ENCODE data around the gene SMIM24.

Gene SMIM24

DNA sequence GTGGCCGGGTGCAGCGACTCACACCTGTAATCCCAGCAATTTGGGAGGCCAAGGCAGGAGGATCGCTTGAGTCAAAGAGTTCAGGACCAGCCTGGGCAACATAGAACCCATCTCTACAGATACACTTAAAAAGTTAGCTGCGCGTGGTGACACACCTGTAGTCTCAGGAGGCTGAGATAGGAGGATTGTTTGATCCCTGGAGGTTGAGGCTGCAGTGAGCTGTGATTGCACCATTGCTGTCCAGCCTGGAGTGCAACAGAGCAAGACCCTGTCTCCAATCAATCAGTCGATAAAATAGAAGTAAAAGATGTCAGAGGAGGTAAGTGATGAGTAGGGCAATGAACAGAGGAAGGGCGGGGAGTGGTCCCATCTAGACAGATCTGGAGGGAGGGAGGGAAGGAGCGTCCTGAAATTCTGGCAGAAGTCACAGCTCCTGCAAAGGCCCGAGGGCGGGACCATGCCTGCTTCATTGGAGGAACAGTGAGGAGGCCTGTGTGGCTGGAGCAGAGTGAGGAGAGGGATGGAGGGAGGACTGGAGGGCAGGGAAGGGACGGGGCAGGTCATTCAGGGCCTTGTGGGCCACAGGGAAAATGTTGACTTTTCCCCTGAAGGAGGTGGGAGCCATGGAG is 9.7 kb downstream of the SMIM24 start:
- DNase-seq, result no peak

GRCh38 chr19:3469638-3470499 is 10.5 kb downstream of the SMIM24 start:
- DNase-seq, result no peak

GRCh38 chr19:3468211-3468610 is 12.1 kb downstream of the SMIM24 start:
- no peak for DNase-seq

- no peak for DNase-seq
These were observed 12.7 kb downstream of the SMIM24 start for GRCh38 chr19:3467437-3468198.

DNA sequence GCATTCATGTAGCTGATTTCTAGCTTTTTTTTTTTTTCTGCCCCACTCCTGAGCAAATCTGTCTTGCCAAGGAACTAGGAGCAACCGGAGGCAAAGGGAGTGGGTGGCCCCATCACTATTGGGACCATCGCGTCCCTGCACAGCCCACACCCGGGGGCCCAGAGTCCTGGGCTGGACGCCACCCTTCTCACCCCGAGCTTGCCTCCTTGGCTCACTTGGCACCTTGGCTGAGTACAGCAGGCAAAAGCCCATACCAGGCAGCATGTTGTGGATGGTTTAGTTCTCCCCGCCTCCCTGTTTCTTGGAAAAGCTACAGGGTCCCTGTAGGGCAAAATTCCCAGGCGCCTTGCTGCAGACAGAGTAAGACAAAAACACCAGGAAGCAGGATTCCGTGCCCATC is 13.7 kb downstream of the SMIM24 start:
- DNase-seq, result no peak

- DNase-seq, result no peak
These were observed 14.8 kb downstream of the SMIM24 start for GRCh38 chr19:3465552-3465951.

- no peak for DNase-seq
These were observed 15.6 kb downstream of the SMIM24 start for GRCh38 chr19:3464587-3465235.

GRCh38 chr19:3463714-3464586 is 16.4 kb downstream of the SMIM24 start:
- DNase-seq, result no peak

GRCh38 chr19:3462991-3463713 is 17.2 kb downstream of the SMIM24 start:
- DNase-seq, result no peak

DNA sequence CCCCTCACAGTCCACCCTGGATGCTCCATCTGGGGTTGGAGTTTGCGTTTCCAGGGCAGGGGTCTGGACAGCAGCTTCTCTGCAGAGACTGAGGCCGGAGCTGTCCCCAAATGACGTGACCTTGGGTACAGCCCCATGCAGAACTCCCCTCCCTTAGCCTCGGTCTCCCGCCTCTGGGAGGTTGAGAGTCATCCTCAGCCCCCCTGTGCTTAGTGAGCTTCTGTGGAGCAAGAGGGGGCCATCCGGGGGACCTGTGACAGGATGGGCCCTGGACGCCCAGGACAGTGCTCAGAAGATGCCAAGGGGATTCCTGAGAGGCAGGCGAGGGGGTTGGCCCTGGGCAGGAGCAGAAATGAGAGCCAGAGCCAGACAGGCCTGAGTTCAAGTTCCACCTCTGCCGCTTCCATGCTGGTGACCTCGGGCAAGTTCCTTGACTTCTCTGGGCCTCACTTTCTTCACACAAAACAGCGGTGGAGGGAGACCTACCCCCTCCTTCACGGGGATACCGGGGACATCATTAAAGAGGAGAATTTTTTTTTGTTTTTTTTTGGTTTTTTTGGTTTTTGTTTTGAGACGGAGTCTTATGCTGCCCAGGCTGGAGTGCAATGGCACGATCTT is 20.3 kb downstream of the SMIM24 start:
- DNase-seq, result no peak

- no peak for DNase-seq
These were observed 21.0 kb downstream of the SMIM24 start for GRCh38 chr19:3459089-3459881.

GRCh38 chr19:3458229-3459088 is 21.9 kb downstream of the SMIM24 start:
- DNase-seq, result no peak

GRCh38 chr19:3457528-3458228 is 22.6 kb downstream of the SMIM24 start:
- DNase-seq, result no peak

DNA sequence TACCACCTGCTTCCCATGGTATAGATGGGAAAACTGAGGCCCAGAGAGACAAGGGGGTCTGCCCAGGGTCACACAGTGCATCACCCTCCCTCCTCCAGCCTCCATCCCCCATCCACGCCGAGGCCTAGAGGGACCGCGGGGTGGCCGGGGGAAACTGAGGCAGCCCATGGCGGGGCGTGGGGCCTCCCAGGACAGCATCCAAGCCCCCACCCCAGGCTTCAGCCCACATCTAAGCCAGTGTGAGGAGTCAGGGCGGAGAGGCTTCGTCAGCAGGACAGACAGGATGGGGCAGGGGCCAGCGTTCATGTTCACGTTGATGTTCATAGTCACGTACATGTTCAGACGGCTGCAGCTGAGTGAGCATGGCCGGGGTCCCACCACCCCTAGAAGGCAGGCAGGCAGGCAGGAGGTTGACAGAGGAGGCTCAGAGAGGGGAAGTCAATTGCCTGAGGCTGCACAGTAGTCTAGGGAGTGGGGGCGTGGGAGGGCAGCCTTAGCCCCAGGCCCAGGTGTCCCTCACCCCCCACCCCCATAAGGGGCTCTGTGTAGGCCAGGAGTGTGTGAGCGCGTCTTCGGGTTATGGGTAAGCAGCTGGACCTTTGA is 23.3 kb downstream of the SMIM24 start:
- DNase-seq, result no peak

DNA sequence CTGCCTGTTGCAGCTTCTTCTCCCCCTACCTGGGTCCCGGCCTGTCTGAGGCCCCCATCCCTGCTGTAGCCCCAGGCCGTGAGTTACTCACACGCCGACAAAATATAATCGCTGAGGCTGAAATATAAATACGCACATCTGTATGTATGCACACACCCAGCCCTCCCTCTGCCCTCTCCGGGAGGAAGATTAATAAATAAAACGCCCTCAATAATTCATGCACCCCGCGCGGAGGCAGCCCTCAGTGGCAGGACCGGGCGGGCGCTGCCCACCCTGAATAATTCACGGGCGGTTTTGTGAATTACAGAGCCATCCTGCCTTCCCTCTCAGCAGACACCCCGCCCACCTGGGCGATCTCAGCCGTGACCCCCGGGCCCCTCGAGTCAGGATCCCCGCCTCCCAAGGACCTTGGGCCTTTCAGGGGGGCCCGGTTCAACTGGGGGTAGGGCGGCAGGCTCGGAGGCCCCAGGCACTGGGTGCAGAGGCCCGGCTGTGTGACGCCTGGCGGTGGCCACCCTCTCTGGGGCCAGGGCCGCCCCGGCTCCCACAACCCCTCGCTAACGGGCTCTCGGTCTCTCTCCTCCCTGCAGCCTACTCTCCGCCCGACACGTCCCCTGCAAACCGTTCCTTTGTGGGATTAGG is 24.2 kb downstream of the SMIM24 start:
- DNase-seq, result no peak

- DNase-seq, result no peak
These were observed 24.9 kb downstream of the SMIM24 start for GRCh38 chr19:3455393-3455955.

Data from effector CD4-positive, alpha-beta T cell (primary cell).